ENCODE results near the gene CHD3. TPM values are rescaled to one million over a fixed set of nuclear protein-coding genes. Genes with fewer than 3 reads are reported as not detected.

CHD3 gene
- polyA plus RNA-seq, 1 donor from 2014 or later = 115 TPM

GRCh38 chr17:7886227-7887037 is 2.2 kb upstream of the CHD3 start:
- peak overlapping the region; percentile 100 for H3K9ac ChIP-seq (ENCODE audit: low read length)

GRCh38 chr17:7887038-7887481 is 1.5 kb upstream of the CHD3 start:
- peak; percentile 51 for TF ChIP-seq CTCF (IDR thresholded peaks at IDR 0.05; ENCODE audit: poor library complexity, severe bottlenecking)
- no peak for TF ChIP-seq EZH2 (IDR thresholded peaks at IDR 0.05; ENCODE audit: borderline replicate concordance, insufficient read depth, low read length, poor library complexity, severe bottlenecking)
- TF ChIP-seq SMC3 (conservative IDR thresholded peaks at IDR 0.05; ENCODE audit: poor library complexity) = peak; percentile 56
- TF ChIP-seq RAD21 (conservative IDR thresholded peaks at IDR 0.05) = peak; percentile 45
- peak; percentile 64 for TF ChIP-seq POLR2AphosphoS5 (IDR thresholded peaks at IDR 0.05)
- TF ChIP-seq TAF1 (IDR thresholded peaks at IDR 0.05; ENCODE audit: low read depth) = peak; percentile 61
- TF ChIP-seq, protein P1, sequence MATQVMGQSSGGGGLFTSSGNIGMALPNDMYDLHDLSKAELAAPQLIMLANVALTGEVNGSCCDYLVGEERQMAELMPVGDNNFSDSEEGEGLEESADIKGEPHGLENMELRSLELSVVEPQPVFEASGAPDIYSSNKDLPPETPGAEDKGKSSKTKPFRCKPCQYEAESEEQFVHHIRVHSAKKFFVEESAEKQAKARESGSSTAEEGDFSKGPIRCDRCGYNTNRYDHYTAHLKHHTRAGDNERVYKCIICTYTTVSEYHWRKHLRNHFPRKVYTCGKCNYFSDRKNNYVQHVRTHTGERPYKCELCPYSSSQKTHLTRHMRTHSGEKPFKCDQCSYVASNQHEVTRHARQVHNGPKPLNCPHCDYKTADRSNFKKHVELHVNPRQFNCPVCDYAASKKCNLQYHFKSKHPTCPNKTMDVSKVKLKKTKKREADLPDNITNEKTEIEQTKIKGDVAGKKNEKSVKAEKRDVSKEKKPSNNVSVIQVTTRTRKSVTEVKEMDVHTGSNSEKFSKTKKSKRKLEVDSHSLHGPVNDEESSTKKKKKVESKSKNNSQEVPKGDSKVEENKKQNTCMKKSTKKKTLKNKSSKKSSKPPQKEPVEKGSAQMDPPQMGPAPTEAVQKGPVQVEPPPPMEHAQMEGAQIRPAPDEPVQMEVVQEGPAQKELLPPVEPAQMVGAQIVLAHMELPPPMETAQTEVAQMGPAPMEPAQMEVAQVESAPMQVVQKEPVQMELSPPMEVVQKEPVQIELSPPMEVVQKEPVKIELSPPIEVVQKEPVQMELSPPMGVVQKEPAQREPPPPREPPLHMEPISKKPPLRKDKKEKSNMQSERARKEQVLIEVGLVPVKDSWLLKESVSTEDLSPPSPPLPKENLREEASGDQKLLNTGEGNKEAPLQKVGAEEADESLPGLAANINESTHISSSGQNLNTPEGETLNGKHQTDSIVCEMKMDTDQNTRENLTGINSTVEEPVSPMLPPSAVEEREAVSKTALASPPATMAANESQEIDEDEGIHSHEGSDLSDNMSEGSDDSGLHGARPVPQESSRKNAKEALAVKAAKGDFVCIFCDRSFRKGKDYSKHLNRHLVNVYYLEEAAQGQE (IDR thresholded peaks at IDR 0.05; ENCODE audit: borderline replicate concordance) = peak; percentile 70
- TF ChIP-seq MXI1 (conservative IDR thresholded peaks at IDR 0.05; ENCODE audit: poor library complexity, severe bottlenecking) = no peak
- peak; percentile 83 for TF ChIP-seq EP300 (conservative IDR thresholded peaks at IDR 0.05; ENCODE audit: poor library complexity, severe bottlenecking)
- Histone ChIP-seq H3K27ac (ENCODE audit: low read length) (peak overlapping the region; percentile 99), H3K9me3 (ENCODE audit: low read length) (no peaks in the 10 kb centered on the region), H3K9me2 (ENCODE audit: insufficient read depth, low read length) (no peaks in the 10 kb centered on the region), H3K79me2 (replicated peaks; ENCODE audit: insufficient read depth, low read length) (peaks cover 61% of the 10 kb centered on the region), H4K20me1 (ENCODE audit: insufficient read depth) (no peaks in the 10 kb centered on the region), H3K9ac (ENCODE audit: low read length) (peak overlapping the region; percentile 100), H3K27me3 (ENCODE audit: insufficient read depth, low read depth, low read length) (no peaks in the 10 kb centered on the region), H2AFZ (ENCODE audit: low read depth, low read length) (no peak overlapping the region), H3K4me2 (ENCODE audit: low read length) (peak overlapping the region; percentile 93), H3K4me3 (ENCODE audit: low read length) (peak overlapping the region; percentile 100), H3K36me3 (ENCODE audit: insufficient read depth, low read length) (no peaks in the 10 kb centered on the region), H3F3A (ENCODE audit: insufficient read depth, low read length, poor library complexity, severe bottlenecking) (peaks cover 12% of the 10 kb centered on the region)

More at GRCh38 chr17:7886227-7887037, 2.2 kb upstream of the CHD3 start:
- TF ChIP-seq, protein P1 (IDR thresholded peaks at IDR 0.05; ENCODE audit: borderline replicate concordance) = no peak
- TF ChIP-seq RAD21 (conservative IDR thresholded peaks at IDR 0.05) (no peak), MXI1 (conservative IDR thresholded peaks at IDR 0.05; ENCODE audit: poor library complexity, severe bottlenecking) (peak; percentile 58)
- Histone ChIP-seq H3K9me2 (ENCODE audit: insufficient read depth, low read length) (no peaks in the 10 kb centered on the region), H3K9me3 (ENCODE audit: low read length) (no peaks in the 10 kb centered on the region), H3K4me3 (ENCODE audit: low read length) (peak overlapping the region; percentile 100), H2AFZ (ENCODE audit: low read depth, low read length) (no peak overlapping the region), H4K20me1 (ENCODE audit: insufficient read depth) (no peaks in the 10 kb centered on the region), H3K27ac (ENCODE audit: low read length) (peak overlapping the region; percentile 99), H3K27me3 (ENCODE audit: insufficient read depth, low read depth, low read length) (no peaks in the 10 kb centered on the region), H3K79me2 (replicated peaks; ENCODE audit: insufficient read depth, low read length) (peaks cover 60% of the 10 kb centered on the region), H3K36me3 (ENCODE audit: insufficient read depth, low read length) (no peaks in the 10 kb centered on the region), H3K4me2 (ENCODE audit: low read length) (peak overlapping the region; percentile 93), H3F3A (ENCODE audit: insufficient read depth, low read length, poor library complexity, severe bottlenecking) (peaks cover 12% of the 10 kb centered on the region)
